Prostate gland (tissue), 2 donors: ENCODE data around the gene TMEM45A. TPM values are rescaled to one million over a fixed set of nuclear protein-coding genes. Genes with fewer than 3 reads are reported as not detected.

Source experiments
- DNase-seq: peaks from one replicate; pipeline ENCODE4 v3.0.0-alpha.2; 2019; ENCODE audit warnings: low spot score
- H3K27ac ChIP-seq, 2 donors: fragments of 200-600 bp; sonication (generic); 2 replicates each; pipeline ENCODE4 v1.5.1; 2017 to 2019
- H3K27me3 ChIP-seq: fragments of 200-600 bp; sonication (generic); replicated peaks from 2 replicates; pipeline ENCODE4 v1.5.1; 2019; ENCODE audit not compliant: insufficient read depth
- H3K36me3 ChIP-seq, 2 donors: fragments of 200-600 bp; sonication (generic); 1 replicate in 1 of 2; 2 replicates in 1 of 2; pipeline versions ENCODE4 v1.5.1 to v1.8.1; 2017 to 2019
- H3K4me1 ChIP-seq: fragments of 200-600 bp; sonication (generic); replicated peaks from 2 replicates; pipeline ENCODE4 v1.5.1; 2019
- H3K4me3 ChIP-seq, 2 donors: fragments of 200-600 bp; sonication (generic); 2 replicates each; pipeline ENCODE4 v1.5.1; 2017 to 2019
- H3K9me3 ChIP-seq: fragments of 200-600 bp; sonication (generic); 2 replicates; pipeline ENCODE4 v1.5.1; 2017
- CTCF ChIP-seq, 4 experiments: fragments of 200-600 bp in 2 of 4; fragments of 450-650 bp in 2 of 4; sonication (generic) in 2 of 4; IDR thresholded peaks; 1 replicate in 3 of 4; 2 replicates in 1 of 4; pipeline ENCODE4 v1.5.1; 2016 to 2019; ENCODE audit warnings: antibody characterized with exemption in 4 of 4, mild to moderate bottlenecking in 2 of 4, moderate library complexity in 2 of 4
- POLR2A ChIP-seq: fragments of 450-650 bp; IDR thresholded peaks from one replicate; pipeline ENCODE4 v1.6.1; 2016; ENCODE audit warnings: antibody characterized with exemption, mild to moderate bottlenecking
- POLR2AphosphoS5 ChIP-seq: sonication (generic); formaldehyde crosslinking; IDR thresholded peaks from one replicate; pipeline ENCODE4 v1.6.1; 2017; ENCODE audit warnings: antibody characterized with exemption
- WGBS: methylation state at CpG from one replicate; pipeline ENCODE4 v1.1.5; 2018; 5-methylcytosine and 5-hydroxymethylcytosine counted together
- intact Hi-C: fragments of 100-400 bp; cut with DNase I; formaldehyde crosslinking; loops from one replicate; pipeline ENCODE4 v1.14.2; 2022
- total RNA-seq, 2 donors: library from RNA; depleted of rRNA; stranded (reverse); fragments of >200 nt; gene quantifications; one replicate each; pipeline ENCODE4 v1.1.0, GENCODE V29; 2016

The TMEM45A gene
- total RNA-seq, 2 donors from 2014 or later: 6.3 to 11.8 TPM

- Histone ChIP-seq H3K4me3 (no peak overlapping the region), H3K4me1 (no peaks in the 10 kb centered on the region), H3K27me3 (no peaks in the 10 kb centered on the region), H3K36me3 (no peaks in the 10 kb centered on the region), H3K27ac (no peak overlapping the region), H3K9me3 (no peaks in the 10 kb centered on the region)
- WGBS: 69% methylated on average over 2 of the region's 2 CpGs
- no peak for TF ChIP-seq CTCF (IDR thresholded peaks at IDR 0.05)
- no peak for TF ChIP-seq POLR2AphosphoS5
- no peak for TF ChIP-seq POLR2A
- DNase-seq: no peak
- intact Hi-C loops: no loop called here
Measured at GRCh38 chr3:100545371-100545770, 53.0 kb downstream of the TMEM45A start.

DNA sequence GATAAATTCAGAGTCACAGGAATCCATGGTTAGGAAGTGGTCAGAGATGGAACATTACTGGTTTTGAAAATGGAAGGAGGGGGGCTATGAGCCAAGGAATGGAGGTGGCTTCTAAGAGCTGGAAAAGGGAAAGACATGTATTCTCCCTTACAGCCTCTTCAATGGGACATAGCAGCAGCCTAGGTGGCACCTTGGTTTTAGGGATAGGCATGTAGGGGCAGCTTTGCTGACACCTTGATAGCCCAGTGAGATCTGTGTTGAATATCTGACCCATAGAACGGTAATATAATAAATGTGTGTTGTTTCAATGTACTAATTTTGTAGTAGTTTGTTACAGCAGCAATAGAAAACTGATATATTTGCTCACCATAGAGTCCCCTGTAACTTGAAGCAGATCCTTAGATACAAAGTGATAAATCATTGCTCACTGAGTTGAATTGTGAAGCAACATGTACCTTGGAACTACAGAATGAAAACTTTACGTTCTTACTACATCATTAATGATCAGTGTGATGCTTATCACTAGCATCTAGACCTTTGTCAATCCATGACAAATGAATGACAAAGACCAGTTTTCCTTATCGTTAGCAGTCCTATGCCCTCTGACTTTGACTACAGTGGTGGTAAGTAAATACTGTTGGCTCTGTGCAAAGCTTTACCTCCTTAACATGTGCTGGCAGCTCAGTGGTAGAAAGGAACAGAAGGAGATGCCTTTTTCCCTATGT is 53.8 kb downstream of the TMEM45A start:
- no peaks in the 10 kb centered on the region for H3K36me3 ChIP-seq
- no peak for DNase-seq
- H3K4me3 ChIP-seq: no peak overlapping the region
- H3K9me3 ChIP-seq: no peaks in the 10 kb centered on the region
- WGBS: 62% methylated on average over 3 of the region's 3 CpGs
- no peak overlapping the region for H3K27ac ChIP-seq
- TF ChIP-seq POLR2AphosphoS5 (no peak), POLR2A (no peak), CTCF (IDR thresholded peaks at IDR 0.05) (no peak)
- intact Hi-C loops: no loop called here
- H3K27me3 ChIP-seq: no peaks in the 10 kb centered on the region
- no peaks in the 10 kb centered on the region for H3K4me1 ChIP-seq

DNA sequence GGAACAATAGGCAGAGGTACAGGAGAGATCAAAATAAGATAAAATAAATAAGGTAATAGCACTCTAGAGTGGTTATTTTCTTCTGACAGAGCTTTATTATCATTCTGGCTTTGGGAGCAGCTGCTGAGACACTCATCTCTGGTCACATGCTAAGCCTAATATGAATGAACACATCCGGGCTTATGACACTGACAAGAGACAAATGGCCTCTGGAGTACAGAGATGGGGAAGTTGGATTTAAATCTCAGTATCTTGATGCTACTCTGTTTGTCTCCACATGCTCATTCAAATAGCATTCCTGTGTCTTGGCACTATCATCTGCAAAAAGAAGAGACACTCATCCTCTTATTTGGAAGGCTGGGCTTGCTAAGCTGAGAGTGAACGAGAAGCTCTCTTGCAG is 55.6 kb downstream of the TMEM45A start:
- H3K9me3 ChIP-seq: no peaks in the 10 kb centered on the region
- WGBS: 20% methylated on average over 2 of the region's 2 CpGs
- H3K4me3 ChIP-seq: no peak overlapping the region
- no peak for DNase-seq
- H3K27ac ChIP-seq: no peak overlapping the region
- H3K4me1 ChIP-seq: no peaks in the 10 kb centered on the region
- TF ChIP-seq POLR2AphosphoS5: no peak
- no peak for TF ChIP-seq CTCF (IDR thresholded peaks at IDR 0.05)
- TF ChIP-seq POLR2A: no peak
- intact Hi-C loops: no loop called here
- no peaks in the 10 kb centered on the region for H3K36me3 ChIP-seq
- H3K27me3 ChIP-seq: no peaks in the 10 kb centered on the region

GRCh38 chr3:100553618-100554372 is 61.4 kb downstream of the TMEM45A start:
- H3K9me3 ChIP-seq: no peaks in the 10 kb centered on the region
- H3K4me1 ChIP-seq: no peaks in the 10 kb centered on the region
- no peak overlapping the region for H3K4me3 ChIP-seq
- intact Hi-C loops: no loop called here
- H3K27ac ChIP-seq: no peak overlapping the region
- no peaks in the 10 kb centered on the region for H3K27me3 ChIP-seq
- DNase-seq: no peak
- H3K36me3 ChIP-seq: no peaks in the 10 kb centered on the region
- TF ChIP-seq POLR2A (no peak), CTCF (IDR thresholded peaks at IDR 0.05) (no peak), POLR2AphosphoS5 (no peak)
- 76% methylated on average over 3 of the region's 3 CpGs for WGBS

- H3K27me3 ChIP-seq: no peaks in the 10 kb centered on the region
- no peaks in the 10 kb centered on the region for H3K9me3 ChIP-seq
- intact Hi-C loops: no loop called here
- no peaks in the 10 kb centered on the region for H3K4me1 ChIP-seq
- TF ChIP-seq CTCF (IDR thresholded peaks at IDR 0.05): no peak
- no peak for TF ChIP-seq POLR2A
- no peak for TF ChIP-seq POLR2AphosphoS5
- no peak overlapping the region for H3K4me3 ChIP-seq
- H3K36me3 ChIP-seq: no peaks in the 10 kb centered on the region
- H3K27ac ChIP-seq: no peak overlapping the region
- DNase-seq: no peak
Measured at GRCh38 chr3:100554373-100554676, 61.9 kb downstream of the TMEM45A start.
